Adrenal gland (tissue), 12 donors: ENCODE data around the gene OPCML. TPM values are rescaled to one million over a fixed set of nuclear protein-coding genes. Genes with fewer than 3 reads are reported as not detected.

Experiments used
- DNase-seq, 7 donors: peaks; one replicate each; pipeline ENCODE4 v3.0.0-alpha.2; 2019 to 2020
- H3K27ac ChIP-seq, 5 donors: fragments of 200-600 bp; sonication (generic) in 4 of 5; 1 replicate in 3 of 5; 2 replicates in 2 of 5; pipeline versions ENCODE4 v1.5.1 to v1.8.0; 2016 to 2020; ENCODE audit warnings: mild to moderate bottlenecking in 1 of 5
- H3K27me3 ChIP-seq: fragments of 200-600 bp; 2 replicates; pipeline ENCODE4 v1.8.0; 2021
- H3K36me3 ChIP-seq, 2 donors: fragments of 200-600 bp; replicated peaks in 1 of 2; 1 replicate in 1 of 2; 2 replicates in 1 of 2; pipeline versions ENCODE4 v1.5.1 to v1.8.0; 2018 to 2022
- H3K4me1 ChIP-seq, 2 donors: fragments of 200-600 bp; replicated peaks in 1 of 2; 1 replicate in 1 of 2; 2 replicates in 1 of 2; pipeline versions ENCODE4 v1.5.1 to v1.8.0; 2018 to 2021
- H3K4me3 ChIP-seq, 4 donors: fragments of 200-600 bp; sonication (generic) in 3 of 4; one replicate each; pipeline ENCODE4 v1.5.1; 2016 to 2018
- H3K9me3 ChIP-seq, 3 donors: fragments of 200-600 bp; sonication (generic) in 1 of 3; replicated peaks in 1 of 3; 1 replicate in 2 of 3; 2 replicates in 1 of 3; pipeline versions ENCODE4 v1.5.1 to v1.8.0; 2016 to 2021
- POLR2A ChIP-seq, 2 donors: fragments of 450-650 bp; IDR thresholded peaks; one replicate each; pipeline ENCODE4 v1.6.1; 2017; ENCODE audit warnings: antibody characterized with exemption in 2 of 2, mild to moderate bottlenecking in 2 of 2, moderate library complexity in 1 of 2
- WGBS, 4 donors: extraction: QIAGEN DNeasy Blood & Tissue Kit in 2 of 4; methylation state at CpG; one replicate each; pipeline versions ENCODE4 v1.1.5 to v1.1.7; 2013 to 2017; 5-methylcytosine and 5-hydroxymethylcytosine counted together
- intact Hi-C, 2 donors: fragments of 100-400 bp; cut with DNase I; formaldehyde crosslinking; loops; one replicate each; pipeline versions ENCODE4 v1.14.1 to v1.15.0; 2022 to 2023
- polyA plus RNA-seq, 3 donors: library from polyadenylated mRNA; stranded (reverse); fragments of 200-250 nt in 2 of 3; fragments of 350-450 nt in 1 of 3; fragmentation: Illumina TruSeq in 1 of 3; extraction: RNeasy Lipid Tissue Mini Kit (QIAGEN cat#74804) in 1 of 3; gene quantifications; one replicate each; pipeline ENCODE4 v1.2.3, GENCODE V29; 2013 to 2014
- total RNA-seq, 9 donors: library from RNA; depleted of rRNA in 4 of 9; stranded (reverse); fragments of >200 nt in 4 of 9; fragments of 120-200 nt in 1 of 9; fragmentation: NEBNext Ultra II Directional in 1 of 9; extraction: Animal tissue kit (Norgen Biotek cat#: 25700) in 1 of 9; gene quantifications; one replicate each; pipeline versions ENCODE4 v1.1.0 to v1.2.4, GENCODE V29; 2013 to 2023
- TF ChIP-seq, protein P1 (sequence below), 6 experiments: fragments of 450-650 bp in 4 of 6; fragments of 200-600 bp in 2 of 6; sonication (generic) in 1 of 6; IDR thresholded peaks; 1 replicate in 5 of 6; 2 replicates in 1 of 6; pipeline versions ENCODE4 v1.5.1 to v1.8.0; 2016 to 2021; ENCODE audit warnings: antibody characterized with exemption in 6 of 6, mild to moderate bottlenecking in 2 of 6, moderate library complexity in 1 of 6
- donor health status: healthy with polysubstance abuse.
- donor health status: Bipolar disorder and iron deficiency.
- donor health status: DM: yes; HTN: yes; CAD: no.
- donor health status: DM: no; HTN: no; CAD: no.
- donor health status: DM: no; HTN: no; CAD: no.
- donor health status: DM: yes; HTN: yes; CAD: no.

Gene OPCML
- total and polyA plus RNA-seq, 12 donors = 0.10 to 5.5 (median 0.72) TPM; not detected in 5

- Histone ChIP-seq H3K9me3 (no peaks in the 10 kb centered on the region), H3K4me1 (no peaks in the 10 kb centered on the region), H3K27ac (no peak overlapping the region), H3K36me3 (no peaks in the 10 kb centered on the region), H3K27me3 (no peaks in the 10 kb centered on the region), H3K4me3 (no peak overlapping the region)
- intact Hi-C loops = no loop called here
- no peak for DNase-seq
- WGBS, 4 donors = 72 to 83% (median 76%) methylated on average over 10 of the region's 10 CpGs
- no peak for TF ChIP-seq POLR2A (IDR thresholded peaks at IDR 0.05)
- TF ChIP-seq, protein P1, sequence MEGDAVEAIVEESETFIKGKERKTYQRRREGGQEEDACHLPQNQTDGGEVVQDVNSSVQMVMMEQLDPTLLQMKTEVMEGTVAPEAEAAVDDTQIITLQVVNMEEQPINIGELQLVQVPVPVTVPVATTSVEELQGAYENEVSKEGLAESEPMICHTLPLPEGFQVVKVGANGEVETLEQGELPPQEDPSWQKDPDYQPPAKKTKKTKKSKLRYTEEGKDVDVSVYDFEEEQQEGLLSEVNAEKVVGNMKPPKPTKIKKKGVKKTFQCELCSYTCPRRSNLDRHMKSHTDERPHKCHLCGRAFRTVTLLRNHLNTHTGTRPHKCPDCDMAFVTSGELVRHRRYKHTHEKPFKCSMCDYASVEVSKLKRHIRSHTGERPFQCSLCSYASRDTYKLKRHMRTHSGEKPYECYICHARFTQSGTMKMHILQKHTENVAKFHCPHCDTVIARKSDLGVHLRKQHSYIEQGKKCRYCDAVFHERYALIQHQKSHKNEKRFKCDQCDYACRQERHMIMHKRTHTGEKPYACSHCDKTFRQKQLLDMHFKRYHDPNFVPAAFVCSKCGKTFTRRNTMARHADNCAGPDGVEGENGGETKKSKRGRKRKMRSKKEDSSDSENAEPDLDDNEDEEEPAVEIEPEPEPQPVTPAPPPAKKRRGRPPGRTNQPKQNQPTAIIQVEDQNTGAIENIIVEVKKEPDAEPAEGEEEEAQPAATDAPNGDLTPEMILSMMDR (IDR thresholded peaks at IDR 0.05) = no peak
Measured at GRCh38 chr11:132872211-132872610, 660.1 kb downstream of the OPCML start.

DNA sequence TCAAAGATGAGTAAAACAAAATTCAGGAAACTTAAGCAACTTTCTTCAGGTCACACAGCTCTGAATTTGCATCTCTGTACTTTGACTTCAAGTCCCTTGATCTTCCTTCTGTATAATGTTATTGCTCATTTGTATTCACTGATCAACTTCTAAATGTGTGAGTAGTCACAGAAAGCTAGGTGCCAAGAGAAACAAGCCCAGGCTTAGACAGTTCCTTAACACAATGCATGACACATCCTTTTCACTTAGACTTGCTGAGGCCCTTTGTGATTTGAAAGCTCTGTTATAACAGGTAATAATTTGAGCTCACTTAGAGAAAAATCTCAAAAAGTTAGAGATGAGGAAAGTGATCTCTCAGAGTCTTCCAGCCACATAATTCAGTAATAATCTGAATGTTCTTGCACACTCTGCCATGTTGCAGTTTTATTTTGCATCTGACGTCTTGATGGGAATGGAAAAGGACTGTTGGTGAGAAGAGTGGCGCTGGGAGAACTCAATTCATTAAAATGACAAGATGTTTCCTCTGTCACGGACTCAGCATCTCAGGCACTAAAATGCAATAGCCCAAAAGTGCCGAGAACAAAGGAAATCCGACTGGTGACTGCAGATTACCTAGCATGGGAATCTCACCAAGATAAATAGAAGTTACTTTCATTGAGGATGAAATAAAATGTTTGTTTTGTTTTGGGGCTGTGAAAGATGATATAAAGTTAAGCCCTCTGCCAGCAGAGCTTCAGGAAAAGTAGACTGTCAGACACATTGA, 665.3 kb downstream of the OPCML start:
- no peak for TF ChIP-seq POLR2A (IDR thresholded peaks at IDR 0.05)
- TF ChIP-seq, protein P1 (IDR thresholded peaks at IDR 0.05) = no peak
- DNase-seq = no peak
- Histone ChIP-seq H3K27me3 (no peaks in the 10 kb centered on the region), H3K36me3 (no peaks in the 10 kb centered on the region), H3K4me1 (no peaks in the 10 kb centered on the region), H3K27ac (no peak overlapping the region), H3K9me3 (no peaks in the 10 kb centered on the region), H3K4me3 (no peak overlapping the region)
- WGBS, 4 donors = 49 to 64% (median 52%) methylated on average over 5 of the region's 5 CpGs
- intact Hi-C loops = no loop called here

- Histone ChIP-seq H3K27me3 (no peaks in the 10 kb centered on the region), H3K36me3 (no peaks in the 10 kb centered on the region), H3K4me3 (no peak overlapping the region), H3K27ac (no peak overlapping the region), H3K4me1 (no peaks in the 10 kb centered on the region), H3K9me3 (no peaks in the 10 kb centered on the region)
- 46 to 72% (median 61%) methylated on average over 5 of the region's 5 CpGs for WGBS, 4 donors
- TF ChIP-seq, protein P1 (IDR thresholded peaks at IDR 0.05) = no peak
- no peak for TF ChIP-seq POLR2A (IDR thresholded peaks at IDR 0.05)
- DNase-seq = no peak
- intact Hi-C loops = no loop called here
Measured at GRCh38 chr11:132865623-132866022, 666.7 kb downstream of the OPCML start.

GRCh38 chr11:132864811-132865576, 667.3 kb downstream of the OPCML start:
- no peaks in the 10 kb centered on the region for H3K9me3 ChIP-seq
- H3K27me3 ChIP-seq = no peaks in the 10 kb centered on the region
- no peaks in the 10 kb centered on the region for H3K36me3 ChIP-seq
- H3K27ac ChIP-seq = no peak overlapping the region
- TF ChIP-seq, protein P1 (IDR thresholded peaks at IDR 0.05) = no peak
- TF ChIP-seq POLR2A (IDR thresholded peaks at IDR 0.05) = no peak
- WGBS, 4 donors = 88 to 92% (median 91%) methylated on average over 17 of the region's 17 CpGs
- DNase-seq = no peak
- H3K4me3 ChIP-seq = no peak overlapping the region
- intact Hi-C loops = no loop called here
- no peaks in the 10 kb centered on the region for H3K4me1 ChIP-seq
